GM23248 (cell line): ENCODE measurements around the gene IRF1.

Source experiments
- EZH2 ChIP-seq: fragments of 200-600 bp; sonication (generic); IDR thresholded peaks from 2 replicates; pipeline ENCODE4 v1.6.1; 2018; ENCODE audit warnings: antibody characterized with exemption, mild to moderate bottlenecking; ENCODE audit not compliant: insufficient read depth, poor library complexity, severe bottlenecking
- EZH2phosphoT487 ChIP-seq: fragments of 200-600 bp; sonication (generic); IDR thresholded peaks from 2 replicates; pipeline ENCODE4 v1.6.1; 2018; ENCODE audit warnings: antibody characterized with exemption, moderate library complexity, mild to moderate bottlenecking, low read depth; ENCODE audit not compliant: insufficient read depth

DNA sequence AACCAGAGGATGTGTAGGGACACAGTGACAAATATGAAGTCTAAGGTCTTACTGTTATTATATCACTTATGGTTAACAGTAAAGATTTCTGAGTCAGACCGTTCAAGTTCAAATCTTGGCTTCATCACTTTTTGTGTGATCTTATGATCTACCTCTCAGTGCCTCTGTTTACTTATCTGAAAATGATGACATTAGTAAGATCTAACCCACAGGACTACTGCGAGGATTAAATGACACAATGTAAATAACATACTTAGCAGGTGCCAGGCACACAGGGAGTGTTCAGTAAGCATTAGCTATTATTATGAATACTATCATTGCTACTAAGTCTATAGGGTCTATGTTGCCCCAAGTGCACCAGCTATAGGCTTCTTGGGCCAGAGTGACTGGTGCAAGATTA lies 2.0 kb downstream of the IRF1 start:
- TF ChIP-seq EZH2 (no peak), EZH2phosphoT487 (no peak)
